Left colon (tissue), 2 donors: ENCODE results near the gene WFDC1. TPM values are rescaled to one million over a fixed set of nuclear protein-coding genes. Genes with fewer than 3 reads are reported as not detected.
A peak's percentile ranks its signal among the peaks of the same experiment; 100 is the strongest.

Source experiments
- ATAC-seq: fragments of 200-7000 bp; cut with Tn5 transposase; one replicate; pipeline ENCODE4 v1.9.1; 2020; ENCODE audit warnings: mild to moderate bottlenecking, moderate library complexity
- DNase-seq, 2 donors: peaks; one replicate each; pipeline ENCODE4 v3.0.0-alpha.2; 2020
- intact Hi-C, 2 donors: fragments of 100-400 bp; cut with DNase I in 1 of 2; cut with micrococcal nuclease in 1 of 2; formaldehyde crosslinking; loops; one replicate each; pipeline versions ENCODE4 v1.11.2 to v1.14.0; 2022; cut with DNase I, micrococcal nuclease
- total RNA-seq, 2 donors: library from RNA; stranded (reverse); fragmentation: NEBNext Ultra II Directional; extraction: Animal tissue kit (Norgen Biotek cat#: 25700); gene quantifications; one replicate each; pipeline ENCODE4 v1.2.1, GENCODE V29; 2021
- donor health status: DM: no; HTN: no; CAD: no.
- donor health status: DM: yes; HTN: yes; CAD: no.

Gene WFDC1
- total RNA-seq, 2 donors from 2014 or later, result 4.3 to 12.3 TPM

GRCh38 chr16:84270531-84270930 is 24.1 kb upstream of the WFDC1 start:
- intact Hi-C loops, result no loop called here
- DNase-seq (no peak), ATAC-seq (no peak)

- intact Hi-C loops, result no loop called here
- ATAC-seq, result no peak
- no peak for DNase-seq
Measured at GRCh38 chr16:84271037-84271436, 23.6 kb upstream of the WFDC1 start.

DNA sequence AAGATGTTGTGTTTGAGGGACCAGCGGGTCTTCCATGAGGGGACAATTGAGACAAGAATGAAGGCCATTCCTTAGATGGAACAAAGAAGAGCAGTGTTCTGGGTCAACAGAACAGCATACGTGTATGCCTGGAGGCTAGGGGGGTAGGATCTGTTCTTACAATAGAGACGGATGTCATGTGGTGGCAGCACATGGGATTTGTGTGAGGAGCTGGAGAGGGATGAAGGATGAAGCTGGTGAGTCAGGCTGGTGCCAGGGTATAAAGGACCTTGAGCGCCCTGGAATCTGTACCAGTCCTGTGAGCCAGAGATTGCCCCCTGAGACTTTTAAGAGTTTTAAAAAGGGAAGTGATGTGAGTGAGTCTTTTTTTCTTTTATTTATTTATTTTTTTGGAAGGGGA is 22.8 kb upstream of the WFDC1 start:
- intact Hi-C loops, result no loop called here
- ATAC-seq, result no peak

DNA sequence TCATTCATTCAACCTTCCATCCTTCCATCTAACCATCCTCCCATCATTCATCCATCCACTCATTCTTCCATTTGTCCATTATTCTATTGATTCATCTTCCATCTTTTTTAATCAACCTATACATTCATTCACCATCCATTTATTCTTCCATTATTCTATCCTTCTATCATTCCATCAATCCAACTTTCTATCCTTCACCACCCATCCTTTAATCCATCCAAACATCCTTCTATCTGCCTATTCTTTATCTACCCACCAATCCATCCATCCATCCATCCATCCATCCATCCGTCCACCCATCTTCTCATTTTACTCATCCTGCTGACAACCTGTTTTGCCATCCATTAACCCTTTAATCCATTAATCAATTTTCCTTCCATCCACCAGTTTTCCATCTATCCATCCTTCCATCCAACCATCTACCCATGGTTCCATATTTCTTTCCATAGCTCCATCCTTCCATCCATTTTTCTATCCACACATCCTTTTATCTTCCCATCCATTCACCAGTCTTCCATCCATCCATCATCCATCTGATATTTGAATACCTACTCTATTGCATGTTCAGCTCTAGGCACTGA is 21.8 kb upstream of the WFDC1 start:
- ATAC-seq, result no peak
- DNase-seq, result no peak
- intact Hi-C loops, result no loop called here

More for the DNA sequence above, 22.8 kb upstream of the WFDC1 start:
- no peak for DNase-seq

- intact Hi-C loops, result no loop called here
- no peak for ATAC-seq
- no peak for DNase-seq
Measured at GRCh38 chr16:84274515-84274914, 20.2 kb upstream of the WFDC1 start.

GRCh38 chr16:84275585-84276151 is 19.0 kb upstream of the WFDC1 start:
- intact Hi-C loops, result loop anchor here in 1 of 2 donors (5.0 kb wide), 1 partner anchor 212 kb away; no protein-coding TSS in a partner anchor
- ATAC-seq (no peak), DNase-seq (no peak)

- ATAC-seq, result peak; percentile 89
Measured at GRCh38 chr16:84277244-84277823, 17.3 kb upstream of the WFDC1 start.

GRCh38 chr16:84278333-84278732 is 16.3 kb upstream of the WFDC1 start:
- intact Hi-C loops, result loop anchor here in 1 of 2 donors (5.0 kb wide), 1 partner anchor 209 kb away; no protein-coding TSS in a partner anchor
- DNase-seq (no peak), ATAC-seq (no peak)

More at GRCh38 chr16:84277244-84277823, 17.3 kb upstream of the WFDC1 start:
- peak; percentile 42 to 89 for DNase-seq
- intact Hi-C loops, result loop anchor here in 1 of 2 donors (5.0 kb wide), 1 partner anchor 210 kb away; no protein-coding TSS in a partner anchor

DNA sequence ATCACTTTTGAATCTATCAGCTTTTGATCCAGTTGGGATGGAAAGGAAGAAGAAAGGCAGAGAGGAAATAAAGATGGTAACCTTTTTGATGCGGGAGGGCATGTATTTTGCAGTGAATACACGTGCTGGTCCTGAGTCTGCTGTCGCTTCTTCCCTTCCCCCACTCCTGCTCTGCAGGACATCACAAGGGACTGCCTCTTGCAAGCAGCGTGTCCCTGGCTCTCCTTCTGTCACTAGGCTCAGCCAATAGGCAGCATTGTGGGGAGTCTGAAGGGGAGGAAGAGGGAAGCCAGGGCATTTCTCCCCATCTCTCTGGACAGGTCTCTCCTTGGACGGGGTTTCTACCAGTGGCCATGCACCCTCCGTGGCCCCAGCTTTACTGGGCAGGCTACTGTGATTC is 15.7 kb upstream of the WFDC1 start:
- no peak for DNase-seq
- no peak for ATAC-seq
- intact Hi-C loops, result loop anchor here in 1 of 2 donors (5.0 kb wide), 1 partner anchor 208 kb away; no protein-coding TSS in a partner anchor

DNA sequence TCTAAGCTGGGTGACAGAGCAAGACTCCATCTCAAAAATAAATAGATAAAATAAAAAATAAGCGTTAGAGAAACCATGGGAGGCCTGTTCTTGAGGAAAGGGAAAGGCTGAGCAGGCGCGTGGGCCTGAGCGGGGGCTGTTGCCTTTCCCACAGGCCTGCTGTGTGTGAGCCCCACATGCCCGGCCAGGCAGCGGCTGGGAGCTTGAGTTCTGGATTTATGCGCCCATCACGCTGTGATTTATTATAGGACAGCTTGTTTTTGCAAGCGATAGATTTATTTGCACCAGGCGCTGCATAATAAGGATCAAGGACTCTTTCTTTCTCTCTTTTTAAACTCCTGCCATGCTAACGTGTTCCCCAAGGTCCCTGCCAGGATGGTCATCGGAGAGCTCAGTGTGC is 14.8 kb upstream of the WFDC1 start:
- intact Hi-C loops, result loop anchor here in 1 of 2 donors (5.0 kb wide), 1 partner anchor 207 kb away; no protein-coding TSS in a partner anchor
- DNase-seq (no peak), ATAC-seq (no peak)

GRCh38 chr16:84281074-84281473 is 13.6 kb upstream of the WFDC1 start:
- intact Hi-C loops, result no loop called here
- ATAC-seq (no peak), DNase-seq (no peak)

- intact Hi-C loops, result no loop called here
- DNase-seq (no peak), ATAC-seq (no peak)
Measured at GRCh38 chr16:84282533-84282932, 12.1 kb upstream of the WFDC1 start.

DNA sequence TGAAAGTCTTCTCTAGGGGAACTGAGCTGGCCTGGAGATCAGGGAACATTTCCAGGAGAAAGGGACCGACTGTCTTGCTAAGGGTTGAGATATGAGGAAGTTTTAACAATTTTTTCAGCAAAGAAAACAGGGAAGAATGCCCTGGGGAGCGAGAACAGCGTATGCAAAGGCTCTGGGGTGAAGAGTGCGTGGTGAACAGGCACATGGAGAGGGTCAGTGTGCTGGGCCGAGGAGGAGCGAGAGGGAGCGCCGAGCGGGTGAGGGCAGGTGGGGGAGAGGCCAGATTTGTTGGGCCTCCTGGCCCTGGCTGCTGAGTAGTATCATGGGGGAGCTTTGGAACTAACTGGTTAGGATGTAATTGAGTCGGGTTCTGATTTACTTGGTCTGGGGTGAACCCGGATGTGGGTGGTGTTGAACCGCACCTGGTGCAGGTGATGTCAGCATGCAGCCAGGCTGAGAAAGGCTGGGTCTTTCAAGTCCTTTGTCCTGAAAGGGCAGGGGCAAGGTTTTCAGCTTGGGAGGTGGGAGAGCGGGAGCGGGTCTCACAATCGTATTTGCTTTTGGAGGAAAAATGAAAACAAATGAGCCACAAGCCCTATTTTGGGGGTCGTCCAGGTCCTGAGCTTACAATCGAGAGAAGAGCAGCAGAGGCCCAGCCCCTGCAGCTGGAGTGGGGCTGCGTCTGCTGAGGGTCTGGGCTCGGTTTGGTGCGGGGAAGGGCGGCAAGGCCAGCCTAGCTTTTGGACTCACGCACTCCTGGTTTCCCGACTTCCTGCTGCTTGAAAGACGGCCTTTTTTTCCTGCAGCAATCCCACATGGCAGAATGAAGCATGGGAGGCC is 11.1 kb upstream of the WFDC1 start:
- DNase-seq (no peak), ATAC-seq (peak; percentile 59)
- intact Hi-C loops, result no loop called here

GRCh38 chr16:84284154-84284722 is 10.4 kb upstream of the WFDC1 start:
- intact Hi-C loops, result no loop called here
- DNase-seq (peak; percentile 66 to 68), ATAC-seq (peak; percentile 90)

GRCh38 chr16:84286578-84287240 is 8.0 kb upstream of the WFDC1 start:
- ATAC-seq (peak; percentile 43), DNase-seq (peak; percentile 34 to 43)
- intact Hi-C loops, result no loop called here

GRCh38 chr16:84288902-84289301 is 5.8 kb upstream of the WFDC1 start:
- intact Hi-C loops, result no loop called here
- ATAC-seq, result no peak

DNA sequence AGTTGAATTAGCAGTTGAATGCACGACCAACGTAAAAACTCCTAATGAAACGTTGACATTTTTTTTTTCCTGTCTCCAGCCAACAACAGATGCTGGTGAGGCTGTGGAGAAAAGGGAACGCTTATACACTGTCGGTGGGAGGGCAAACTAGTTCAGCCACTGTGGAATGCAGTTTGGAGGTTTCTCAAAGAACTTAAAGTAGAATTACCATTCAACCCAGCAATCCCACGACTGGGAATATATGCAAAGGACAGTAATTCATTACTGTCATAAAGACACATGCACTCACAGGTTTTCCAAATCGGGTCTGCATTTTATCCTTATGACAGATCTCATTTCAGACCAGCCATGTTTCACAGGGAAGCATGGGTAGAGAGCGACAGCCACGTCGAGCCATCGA is 3.5 kb upstream of the WFDC1 start:
- ATAC-seq (no peak), DNase-seq (no peak)
- intact Hi-C loops, result no loop called here

More at GRCh38 chr16:84288902-84289301, 5.8 kb upstream of the WFDC1 start:
- no peak for DNase-seq

DNA sequence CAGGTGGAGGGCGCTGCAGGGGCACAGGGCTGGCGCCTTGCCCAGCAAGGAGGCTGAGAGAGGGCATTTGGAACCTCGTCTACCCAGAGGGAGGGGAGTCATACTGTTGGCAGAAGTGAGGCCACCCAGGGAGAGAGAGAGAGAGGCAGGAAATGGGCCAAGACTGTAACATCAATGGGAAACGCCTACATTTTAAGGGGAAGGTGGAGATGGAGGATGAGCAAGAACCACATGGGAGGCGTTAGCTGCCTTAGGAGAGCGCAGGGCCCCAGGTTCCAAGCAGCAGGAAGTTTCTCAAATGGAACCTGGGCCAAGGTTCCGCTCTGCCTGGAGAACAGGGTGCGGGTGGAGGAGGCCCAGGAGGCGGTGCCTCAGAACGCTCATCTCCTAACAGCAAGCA is 2.7 kb upstream of the WFDC1 start:
- ATAC-seq (no peak), DNase-seq (no peak)
- intact Hi-C loops, result no loop called here

DNA sequence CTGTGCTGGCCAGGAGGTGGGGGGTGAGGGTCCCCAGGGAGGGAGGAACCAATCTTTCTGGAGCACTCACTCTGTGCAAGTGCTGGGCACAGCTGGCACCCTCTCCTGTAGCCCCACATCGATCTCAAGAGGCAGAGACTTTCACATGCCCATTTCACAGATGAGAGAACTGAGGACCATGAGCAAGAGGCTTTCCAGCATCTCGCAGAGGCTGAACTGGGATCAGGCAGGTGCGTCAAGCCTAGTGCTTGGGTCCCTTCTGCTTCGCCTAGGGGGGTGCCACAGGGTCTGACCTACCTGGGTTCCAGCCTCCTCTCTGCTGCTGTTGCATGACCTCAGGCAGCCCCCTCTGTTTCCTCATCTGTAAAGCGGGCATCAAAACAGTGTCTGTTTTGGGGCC is 1.3 kb upstream of the WFDC1 start:
- ATAC-seq (no peak), DNase-seq (no peak)
- intact Hi-C loops, result no loop called here
